HEK293 (cell line): ENCODE results near the gene EIF4E1B.
A peak's percentile ranks its signal among the peaks of the same experiment; 100 is the strongest.

ENCODE experiments used
- CTCF ChIA-PET: fragments of 350-600 bp; formaldehyde crosslinking; extraction: SDS; loops from one replicate; lab custom pipeline; 2021; ENCODE audit warnings: antibody characterized with exemption; lab: Yijun Ruan, JAX
- POLR2A ChIA-PET: fragments of 300-600 bp; formaldehyde crosslinking; extraction: SDS; loops from one replicate; lab custom pipeline; 2020; ENCODE audit warnings: antibody characterized with exemption, inconsistent platforms; lab: Yijun Ruan, JAX
- H3K27ac ChIP-seq: fragments of 200-500 bp; sonication (Bioruptor generic); 2 replicates; pipeline ENCODE4 v1.5.1; 2014; ENCODE audit warnings: low read depth, low read length, control low read depth, inconsistent platforms; ENCODE audit errors: extremely low read depth
- H3K36me3 ChIP-seq, 2 experiments: fragments of 200-500 bp in 1 of 2; sonication (Bioruptor generic) in 1 of 2; 1 replicate in 1 of 2; 2 replicates in 1 of 2; pipeline ENCODE4 v1.5.1; 2014 to 2017; ENCODE audit warnings: inconsistent platforms in 2 of 2, low read length in 2 of 2; ENCODE audit not compliant: control insufficient read depth in 2 of 2, insufficient read depth in 1 of 2
- H3K4me1 ChIP-seq: fragments of 200-500 bp; sonication (Bioruptor generic); 2 replicates; pipeline ENCODE4 v1.5.1; 2014; ENCODE audit warnings: mild to moderate bottlenecking, low read length, inconsistent platforms; ENCODE audit not compliant: control insufficient read depth, insufficient read depth
- H3K4me3 ChIP-seq: 2 replicates; pipeline ENCODE4 v1.5.1; 2011; ENCODE audit warnings: low read depth, mild to moderate bottlenecking, control low read depth, low read length, moderate library complexity
- H3K9me3 ChIP-seq: fragments of 200-500 bp; sonication (Bioruptor generic); 2 replicates; pipeline ENCODE4 v1.5.1; 2014; ENCODE audit warnings: low read depth, low read length, inconsistent platforms; ENCODE audit not compliant: control insufficient read depth, insufficient read depth
- BCL11A ChIP-seq: fragments of 450-650 bp; formaldehyde crosslinking; IDR thresholded peaks from 2 replicates; pipeline ENCODE4 v1.5.1; 2016; ENCODE audit warnings: low read depth, missing biosample characterization, missing genetic modification characterization
- BCL11B ChIP-seq: fragments of 450-650 bp; formaldehyde crosslinking; IDR thresholded peaks from 2 replicates; pipeline ENCODE4 v1.5.1; 2016; ENCODE audit warnings: low read depth, missing biosample characterization, missing genetic modification characterization
- ELK4 ChIP-seq: IDR thresholded peaks from 2 replicates; pipeline ENCODE4 v1.6.1; 2011; ENCODE audit warnings: mild to moderate bottlenecking, low read depth, low read length, borderline replicate concordance
- GLIS1 ChIP-seq: fragments of 450-650 bp; formaldehyde crosslinking; IDR thresholded peaks from 2 replicates; pipeline ENCODE4 v1.5.1; 2016; ENCODE audit warnings: missing biosample characterization, missing genetic modification characterization
- IKZF3 ChIP-seq: fragments of 450-650 bp; IDR thresholded peaks from 2 replicates; pipeline ENCODE4 v1.5.0; 2018; ENCODE audit warnings: missing biosample characterization, mild to moderate bottlenecking, missing genetic modification characterization, moderate library complexity
- PRDM10 ChIP-seq: fragments of 450-650 bp; formaldehyde crosslinking; IDR thresholded peaks from 2 replicates; pipeline ENCODE4 v1.5.1; 2016; ENCODE audit warnings: missing biosample characterization, missing genetic modification characterization
- ZBTB1 ChIP-seq: fragments of 450-650 bp; formaldehyde crosslinking; IDR thresholded peaks from 2 replicates; pipeline ENCODE4 v1.5.1; 2016; ENCODE audit warnings: missing biosample characterization, missing genetic modification characterization
- ZBTB7A ChIP-seq: fragments of 450-650 bp; formaldehyde crosslinking; IDR thresholded peaks from 2 replicates; pipeline ENCODE4 v1.5.1; 2016; ENCODE audit warnings: low read depth, missing biosample characterization, missing genetic modification characterization
- ZEB2 ChIP-seq: fragments of 450-650 bp; formaldehyde crosslinking; IDR thresholded peaks from 2 replicates; pipeline ENCODE4 v1.5.1; 2016; ENCODE audit warnings: missing biosample characterization, missing genetic modification characterization
- ZFHX2 ChIP-seq: fragments of 450-650 bp; formaldehyde crosslinking; conservative IDR thresholded peaks from 2 replicates; pipeline ENCODE4 v1.5.1; 2016; ENCODE audit warnings: missing biosample characterization, missing genetic modification characterization
- ZNF10 ChIP-seq: fragments of 450-650 bp; formaldehyde crosslinking; IDR thresholded peaks from 2 replicates; pipeline ENCODE4 v1.5.1; 2017; ENCODE audit warnings: missing biosample characterization, missing genetic modification characterization
- ZNF132 ChIP-seq: fragments of 450-650 bp; formaldehyde crosslinking; IDR thresholded peaks from 2 replicates; pipeline ENCODE4 v1.5.1; 2017; ENCODE audit warnings: missing biosample characterization, missing genetic modification characterization, borderline replicate concordance
- ZNF175 ChIP-seq: fragments of 450-650 bp; formaldehyde crosslinking; IDR thresholded peaks from 2 replicates; pipeline ENCODE4 v1.5.1; 2016; ENCODE audit warnings: missing biosample characterization, missing genetic modification characterization
- ZNF24 ChIP-seq: fragments of 450-650 bp; formaldehyde crosslinking; IDR thresholded peaks from 2 replicates; pipeline ENCODE4 v1.5.1; 2016; ENCODE audit warnings: missing biosample characterization, missing genetic modification characterization
- ZNF280D ChIP-seq: fragments of 450-650 bp; formaldehyde crosslinking; IDR thresholded peaks from 2 replicates; pipeline ENCODE4 v1.5.1; 2016; ENCODE audit warnings: missing biosample characterization, missing genetic modification characterization
- ZNF324 ChIP-seq: fragments of 450-650 bp; formaldehyde crosslinking; IDR thresholded peaks from 2 replicates; pipeline ENCODE4 v1.5.1; 2016; ENCODE audit warnings: missing biosample characterization, missing genetic modification characterization
- ZNF48 ChIP-seq: fragments of 450-650 bp; formaldehyde crosslinking; IDR thresholded peaks from 2 replicates; pipeline ENCODE4 v1.5.1; 2016; ENCODE audit warnings: missing biosample characterization, missing genetic modification characterization
- ZNF544 ChIP-seq: fragments of 450-650 bp; formaldehyde crosslinking; IDR thresholded peaks from 2 replicates; pipeline ENCODE4 v1.5.0; 2017; ENCODE audit warnings: missing biosample characterization, missing genetic modification characterization
- ZNF549 ChIP-seq: fragments of 450-650 bp; IDR thresholded peaks from 2 replicates; pipeline ENCODE4 v1.5.1; 2018; ENCODE audit warnings: missing biosample characterization, missing genetic modification characterization, mild to moderate bottlenecking, inconsistent platforms, moderate library complexity
- ZNF560 ChIP-seq: fragments of 450-650 bp; formaldehyde crosslinking; IDR thresholded peaks from 2 replicates; pipeline ENCODE4 v1.5.1; 2017; ENCODE audit warnings: missing biosample characterization, missing genetic modification characterization, borderline replicate concordance
- ZNF610 ChIP-seq: fragments of 450-650 bp; formaldehyde crosslinking; IDR thresholded peaks from 2 replicates; pipeline ENCODE4 v1.5.1; 2016; ENCODE audit warnings: missing biosample characterization, missing genetic modification characterization, borderline replicate concordance
- ZNF76 ChIP-seq: fragments of 450-650 bp; formaldehyde crosslinking; IDR thresholded peaks from 2 replicates; pipeline ENCODE4; 2016; ENCODE audit warnings: low read depth, missing biosample characterization, missing genetic modification characterization, borderline replicate concordance
- ZNF768 ChIP-seq: fragments of 450-650 bp; formaldehyde crosslinking; IDR thresholded peaks from 2 replicates; pipeline ENCODE4 v1.5.1; 2018; ENCODE audit warnings: missing biosample characterization, mild to moderate bottlenecking, missing genetic modification characterization
- ZSCAN18 ChIP-seq: fragments of 450-650 bp; formaldehyde crosslinking; IDR thresholded peaks from 2 replicates; pipeline ENCODE4 v1.5.1; 2016; ENCODE audit warnings: missing biosample characterization, missing genetic modification characterization
- TF ChIP-seq, protein P1 (sequence below): fragments of 450-650 bp; formaldehyde crosslinking; IDR thresholded peaks from 2 replicates; pipeline ENCODE4 v1.5.1; 2016; ENCODE audit warnings: missing biosample characterization, missing genetic modification characterization
- TF ChIP-seq, protein P2 (sequence below): fragments of 450-650 bp; formaldehyde crosslinking; IDR thresholded peaks from 2 replicates; pipeline ENCODE4 v1.5.1; 2017; ENCODE audit warnings: missing biosample characterization, missing genetic modification characterization

The EIF4E1B gene

GRCh38 chr5:176693477-176693851 lies 63.0 kb downstream of the EIF4E1B start:
- POLR2A ChIA-PET = interaction anchor here (1.7 kb wide), 1 partner anchor 9 kb away, joined by 4 read pairs; no protein-coding TSS in a partner anchor
- peak; percentile 58 for TF ChIP-seq GLIS1 (tag by site-specific recombination)
- no peak for TF ChIP-seq ELK4
- TF ChIP-seq ZNF24 (tag by site-specific recombination) = 0 out of 2 replicates have a peak, but pooled peaks have one; percentile 55
- no peak; the same call in 1 of the 2 replicates for TF ChIP-seq ZEB2 (tag by site-specific recombination)
- TF ChIP-seq ZNF10 (tag by site-specific recombination) = no peak
- no peak for TF ChIP-seq ZNF280D (tag by site-specific recombination)
- TF ChIP-seq ZBTB7A (tag by site-specific recombination) = no peak
- TF ChIP-seq ZNF132 (tag by site-specific recombination) = no peak
- TF ChIP-seq PRDM10 (tag by site-specific recombination) = no peak
- no peak for TF ChIP-seq ZNF544
- TF ChIP-seq ZNF48 (tag by site-specific recombination) = no peak
- no peak for TF ChIP-seq ZBTB1
- no peak for TF ChIP-seq ZSCAN18
- no peak; the same call in none of the 2 replicates for TF ChIP-seq ZFHX2 (tag by site-specific recombination)
- no peak for TF ChIP-seq ZNF768 (tag by site-specific recombination)
- TF ChIP-seq ZNF175 (tag by site-specific recombination) = no peak
- no peak for TF ChIP-seq ZNF560 (tag by site-specific recombination)
- TF ChIP-seq, protein P1, sequence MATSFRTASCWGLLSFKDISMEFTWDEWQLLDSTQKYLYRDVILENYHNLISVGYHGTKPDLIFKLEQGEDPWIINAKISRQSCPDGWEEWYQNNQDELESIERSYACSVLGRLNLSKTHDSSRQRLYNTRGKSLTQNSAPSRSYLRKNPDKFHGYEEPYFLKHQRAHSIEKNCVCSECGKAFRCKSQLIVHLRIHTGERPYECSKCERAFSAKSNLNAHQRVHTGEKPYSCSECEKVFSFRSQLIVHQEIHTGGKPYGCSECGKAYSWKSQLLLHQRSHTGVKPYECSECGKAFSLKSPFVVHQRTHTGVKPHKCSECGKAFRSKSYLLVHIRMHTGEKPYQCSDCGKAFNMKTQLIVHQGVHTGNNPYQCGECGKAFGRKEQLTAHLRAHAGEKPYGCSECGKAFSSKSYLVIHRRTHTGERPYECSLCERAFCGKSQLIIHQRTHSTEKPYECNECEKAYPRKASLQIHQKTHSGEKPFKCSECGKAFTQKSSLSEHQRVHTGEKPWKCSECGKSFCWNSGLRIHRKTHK (tag by site-specific recombination) = no peak
- no peak for TF ChIP-seq ZNF76 (tag by site-specific recombination)
- no peak for TF ChIP-seq BCL11A (tag by site-specific recombination)
- TF ChIP-seq IKZF3 = 0 out of 2 replicates have a peak, but pooled peaks have one; percentile 6
- TF ChIP-seq ZNF610 (tag by site-specific recombination) = no peak
- TF ChIP-seq ZNF324 (tag by site-specific recombination) = no peak
- TF ChIP-seq BCL11B = no peak
- TF ChIP-seq, protein P2, sequence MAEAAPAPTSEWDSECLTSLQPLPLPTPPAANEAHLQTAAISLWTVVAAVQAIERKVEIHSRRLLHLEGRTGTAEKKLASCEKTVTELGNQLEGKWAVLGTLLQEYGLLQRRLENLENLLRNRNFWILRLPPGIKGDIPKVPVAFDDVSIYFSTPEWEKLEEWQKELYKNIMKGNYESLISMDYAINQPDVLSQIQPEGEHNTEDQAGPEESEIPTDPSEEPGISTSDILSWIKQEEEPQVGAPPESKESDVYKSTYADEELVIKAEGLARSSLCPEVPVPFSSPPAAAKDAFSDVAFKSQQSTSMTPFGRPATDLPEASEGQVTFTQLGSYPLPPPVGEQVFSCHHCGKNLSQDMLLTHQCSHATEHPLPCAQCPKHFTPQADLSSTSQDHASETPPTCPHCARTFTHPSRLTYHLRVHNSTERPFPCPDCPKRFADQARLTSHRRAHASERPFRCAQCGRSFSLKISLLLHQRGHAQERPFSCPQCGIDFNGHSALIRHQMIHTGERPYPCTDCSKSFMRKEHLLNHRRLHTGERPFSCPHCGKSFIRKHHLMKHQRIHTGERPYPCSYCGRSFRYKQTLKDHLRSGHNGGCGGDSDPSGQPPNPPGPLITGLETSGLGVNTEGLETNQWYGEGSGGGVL (tag by site-specific recombination) = no peak
- TF ChIP-seq ZNF549 (tag by site-specific recombination) = no peak

More at GRCh38 chr5:176693477-176693851, 63.0 kb downstream of the EIF4E1B start:
- Histone ChIP-seq H3K9me3 (no peaks in the 10 kb centered on the region), H3K27ac (no peak overlapping the region), H3K4me3 (no peak overlapping the region), H3K36me3 (no peaks in the 10 kb centered on the region), H3K4me1 (peaks cover 6% of the 10 kb centered on the region; the same call in 1 of the 2 replicates)
- CTCF ChIA-PET = interaction anchor here (0.7 to 2.7 kb wide), 4 partner anchors 33 to 419 kb away, joined by 3 to 17 read pairs (median 4); no protein-coding TSS in a partner anchor
